HG02623 (cell line): ENCODE measurements around the gene PRKAR2A.
"Not testable (repeated sequence)": the region's sequence is repeated elsewhere in the genome, so short reads cannot be mapped to it uniquely, and the experiment has no call there.

Experiments used
- ATAC-seq: cut with Tn5 transposase; IDR thresholded peaks from one replicate; pipeline ENCODE4 v1.9.1; 2021; ENCODE audit warnings: moderate library complexity; ENCODE audit not compliant: unreplicated experiment

The PRKAR2A gene

GRCh38 chr3:48837163-48837562 lies 10.5 kb downstream of the PRKAR2A start:
- no peak for ATAC-seq

- ATAC-seq, result no peak
These were observed 11.9 kb downstream of the PRKAR2A start for GRCh38 chr3:48835650-48836366.

DNA sequence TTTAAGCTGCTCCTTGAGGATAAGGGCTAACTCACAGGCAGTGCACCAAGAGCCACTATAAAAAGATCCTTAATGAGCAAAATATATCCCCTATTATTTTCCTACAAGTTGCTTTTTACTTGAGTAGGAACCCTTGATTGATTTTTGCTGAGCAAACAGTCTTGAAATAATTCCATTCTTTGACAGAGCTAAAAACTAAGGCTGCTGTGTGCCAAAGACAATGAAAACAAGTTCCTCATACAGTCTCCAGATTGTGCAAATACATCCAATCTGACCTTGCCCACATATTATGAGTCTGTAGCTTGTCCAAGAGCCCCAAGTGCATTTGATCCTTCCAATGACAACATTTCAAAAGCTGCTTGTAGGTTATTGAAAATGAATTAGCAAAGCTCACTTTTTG lies 15.0 kb downstream of the PRKAR2A start:
- ATAC-seq, result no peak

DNA sequence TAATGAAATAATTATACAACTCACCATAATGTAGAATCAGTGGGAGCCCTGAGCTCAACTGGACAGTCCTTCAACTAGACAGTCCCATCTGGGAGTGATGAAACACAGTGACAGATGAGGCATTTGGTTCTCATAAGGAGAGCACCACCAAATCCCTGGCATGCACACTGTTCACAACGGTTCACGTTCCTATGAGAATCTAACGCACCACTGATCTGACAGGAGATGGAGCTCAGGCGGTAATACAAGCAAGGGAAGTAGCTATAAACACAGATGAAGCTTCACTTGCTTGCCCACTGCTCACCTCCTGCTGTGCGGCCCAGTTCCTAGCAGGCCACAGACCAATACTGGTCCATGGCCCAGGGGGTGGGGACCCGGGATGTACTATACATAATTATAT lies 17.0 kb downstream of the PRKAR2A start:
- ATAC-seq, result no peak

DNA sequence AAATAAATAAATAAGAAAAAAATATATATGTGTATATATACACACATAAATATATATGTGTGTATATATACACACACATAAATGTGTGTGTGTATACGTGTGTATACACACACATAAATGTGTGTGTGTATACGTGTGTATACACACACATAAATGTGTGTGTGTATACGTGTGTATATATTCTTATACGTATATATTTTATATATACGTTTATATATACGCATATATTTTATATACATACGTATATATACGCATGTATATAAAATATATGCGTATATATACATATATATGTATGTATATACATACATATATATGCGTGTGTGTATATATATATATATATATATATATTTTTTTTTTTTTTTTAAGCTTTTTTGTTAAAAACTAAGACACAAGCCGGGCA lies 18.1 kb downstream of the PRKAR2A start:
- not testable (repeated sequence) for ATAC-seq

GRCh38 chr3:48827874-48828273 lies 19.8 kb downstream of the PRKAR2A start:
- ATAC-seq, result not testable (repeated sequence)

DNA sequence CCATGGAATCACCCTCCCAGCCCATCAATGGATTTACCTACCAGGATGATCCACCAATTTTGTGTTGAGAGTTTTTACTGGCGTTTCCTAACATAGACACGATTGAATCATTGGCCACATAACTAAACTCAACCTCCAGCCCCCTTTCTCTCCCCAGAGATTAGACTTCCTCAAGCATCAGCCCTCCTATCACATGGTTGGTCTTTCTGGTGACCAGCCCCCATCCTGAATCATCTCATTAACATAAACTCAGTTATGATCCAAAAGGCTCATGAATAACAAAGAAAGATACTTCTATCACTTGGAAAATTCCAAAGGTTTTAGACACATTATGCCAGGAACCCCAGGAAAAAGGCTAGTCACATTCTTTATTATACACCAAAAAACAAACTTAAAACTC lies 21.2 kb downstream of the PRKAR2A start:
- no peak for ATAC-seq

- no peak for ATAC-seq
These were observed 26.9 kb downstream of the PRKAR2A start for GRCh38 chr3:48820612-48821324.

- ATAC-seq, result no peak
These were observed 28.1 kb downstream of the PRKAR2A start for GRCh38 chr3:48819234-48820221.

GRCh38 chr3:48811524-48811923 lies 36.1 kb downstream of the PRKAR2A start:
- no peak for ATAC-seq

GRCh38 chr3:48804930-48805329 lies 42.7 kb downstream of the PRKAR2A start:
- ATAC-seq, result no peak

DNA sequence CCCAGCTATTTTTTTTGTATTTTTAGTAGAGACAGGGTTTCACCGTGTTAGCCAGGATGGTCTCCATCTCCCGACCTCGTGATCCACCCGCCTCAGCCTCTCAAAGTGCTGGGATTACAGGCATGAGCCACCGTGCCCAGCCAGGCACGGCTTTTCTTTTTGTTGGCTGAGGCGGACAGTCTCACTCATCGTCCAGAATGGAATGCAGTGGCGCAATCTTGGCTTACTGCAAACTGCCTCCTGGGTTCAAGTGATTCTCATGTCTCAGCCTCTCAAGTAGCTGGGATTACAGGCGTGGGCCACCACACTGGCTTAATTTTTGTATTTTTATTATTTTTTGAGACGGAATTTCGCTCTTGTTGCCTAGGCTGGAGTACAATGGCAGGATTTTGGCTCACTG lies 46.8 kb downstream of the PRKAR2A start:
- ATAC-seq, result not testable (repeated sequence)

DNA sequence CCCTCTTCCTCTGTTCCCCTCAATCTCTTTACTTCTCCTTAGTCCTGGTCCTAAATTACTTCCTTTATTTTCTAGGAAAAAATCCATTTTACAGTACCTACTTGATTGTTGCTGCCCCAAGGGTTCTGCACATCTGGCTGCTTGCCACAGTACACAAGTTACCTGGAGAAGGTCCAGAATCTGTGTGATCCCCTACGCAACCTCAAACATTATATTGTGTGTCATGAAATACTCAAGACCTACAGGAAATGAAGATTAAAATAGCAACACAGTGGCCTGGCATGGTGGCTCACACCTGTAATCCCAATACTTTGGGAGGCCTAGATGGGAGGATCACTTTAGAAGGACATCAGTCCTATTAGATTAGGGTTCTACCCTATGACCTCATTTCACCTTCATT lies 48.7 kb downstream of the PRKAR2A start:
- ATAC-seq, result no peak

DNA sequence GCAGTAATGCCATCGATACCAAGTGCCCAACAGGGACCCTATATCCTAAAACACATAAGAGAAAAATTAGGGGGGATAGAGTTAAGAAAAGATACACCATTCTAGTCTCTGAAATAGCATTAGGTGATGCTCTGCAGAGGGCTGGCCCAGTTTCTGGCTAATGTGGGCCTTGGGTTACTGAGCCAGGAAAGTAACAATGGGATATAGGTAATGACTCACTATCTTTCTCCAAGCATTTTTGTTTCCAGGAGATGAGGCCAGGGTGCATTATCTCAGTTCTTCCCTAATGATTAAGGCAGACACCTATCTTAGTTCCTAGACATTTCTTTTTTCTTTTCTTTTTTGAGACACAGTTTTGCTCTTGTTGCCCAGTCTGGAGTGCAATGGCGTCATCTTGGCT lies 50.0 kb downstream of the PRKAR2A start:
- ATAC-seq, result no peak

DNA sequence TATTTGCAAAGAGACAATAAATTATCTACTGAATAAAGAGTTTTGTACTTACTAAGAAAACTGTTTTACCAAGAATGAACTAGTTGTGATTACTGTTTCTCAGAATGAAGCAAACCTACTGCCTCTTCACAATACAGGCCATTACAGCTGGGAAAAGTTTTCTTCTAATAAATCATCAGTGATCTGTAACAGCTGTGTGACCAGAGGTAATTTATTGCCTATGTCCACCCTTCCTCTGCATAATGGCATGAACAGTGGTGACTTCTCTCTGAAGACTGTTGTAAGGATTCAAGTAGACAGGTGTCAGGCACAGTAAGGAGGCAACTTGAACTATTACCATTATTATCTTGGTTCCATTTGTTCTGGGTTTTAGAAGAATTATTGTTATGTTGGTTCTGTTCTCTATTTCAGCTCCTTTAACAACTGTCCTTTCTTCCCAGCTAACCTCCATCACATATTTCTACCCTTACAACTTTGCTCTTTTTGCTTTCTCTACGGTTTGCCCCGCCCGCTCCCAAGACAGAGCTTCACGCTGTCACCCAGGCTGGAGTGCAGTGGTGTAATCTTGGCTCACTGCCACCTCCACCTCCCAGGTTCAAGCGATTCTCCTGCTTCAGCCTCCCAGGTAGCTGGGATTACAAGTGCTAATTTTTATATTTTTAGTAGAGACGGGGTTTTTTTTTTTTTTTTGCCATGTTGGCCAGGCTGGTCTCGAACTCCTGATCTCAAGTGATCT lies 51.5 kb downstream of the PRKAR2A start:
- ATAC-seq, result no peak

DNA sequence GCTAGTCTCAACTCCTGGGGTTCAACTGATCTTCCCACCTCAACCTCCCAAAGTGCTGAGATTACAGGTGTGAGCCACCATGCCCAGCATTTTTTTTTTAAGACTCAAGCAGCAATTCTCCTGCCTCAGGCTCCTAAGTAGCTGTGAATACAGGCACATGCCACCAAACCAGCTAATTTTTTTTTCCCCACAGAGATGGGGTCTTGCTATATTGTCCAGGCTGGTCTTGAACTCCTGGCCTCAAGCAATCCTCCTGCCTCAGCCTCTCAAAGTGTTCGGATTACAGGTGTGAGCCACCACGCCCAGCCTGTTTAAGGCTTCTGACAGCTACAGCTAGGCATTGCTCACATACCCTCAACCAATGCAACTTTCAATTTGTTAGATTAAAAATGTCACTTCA lies 54.2 kb downstream of the PRKAR2A start:
- ATAC-seq, result not testable (repeated sequence)

- no peak for ATAC-seq
These were observed 58.0 kb downstream of the PRKAR2A start for GRCh38 chr3:48789665-48790064.

- no peak for ATAC-seq
These were observed 59.0 kb downstream of the PRKAR2A start for GRCh38 chr3:48788544-48789162.

GRCh38 chr3:48784426-48785120 lies 63.1 kb downstream of the PRKAR2A start:
- no peak for ATAC-seq

- no peak for ATAC-seq
These were observed 64.4 kb downstream of the PRKAR2A start for GRCh38 chr3:48783304-48783703.
